HG02943 (cell line): ENCODE data around the gene ALPI.
"Not testable (repeated sequence)": the region's sequence is repeated elsewhere in the genome, so short reads cannot be mapped to it uniquely, and the experiment has no call there.

Experiments used
- ATAC-seq: cut with Tn5 transposase; IDR thresholded peaks from one replicate; pipeline ENCODE4 v1.9.1; 2021; ENCODE audit warnings: mild to moderate bottlenecking, low read depth, moderate library complexity; ENCODE audit not compliant: unreplicated experiment

Gene ALPI

DNA sequence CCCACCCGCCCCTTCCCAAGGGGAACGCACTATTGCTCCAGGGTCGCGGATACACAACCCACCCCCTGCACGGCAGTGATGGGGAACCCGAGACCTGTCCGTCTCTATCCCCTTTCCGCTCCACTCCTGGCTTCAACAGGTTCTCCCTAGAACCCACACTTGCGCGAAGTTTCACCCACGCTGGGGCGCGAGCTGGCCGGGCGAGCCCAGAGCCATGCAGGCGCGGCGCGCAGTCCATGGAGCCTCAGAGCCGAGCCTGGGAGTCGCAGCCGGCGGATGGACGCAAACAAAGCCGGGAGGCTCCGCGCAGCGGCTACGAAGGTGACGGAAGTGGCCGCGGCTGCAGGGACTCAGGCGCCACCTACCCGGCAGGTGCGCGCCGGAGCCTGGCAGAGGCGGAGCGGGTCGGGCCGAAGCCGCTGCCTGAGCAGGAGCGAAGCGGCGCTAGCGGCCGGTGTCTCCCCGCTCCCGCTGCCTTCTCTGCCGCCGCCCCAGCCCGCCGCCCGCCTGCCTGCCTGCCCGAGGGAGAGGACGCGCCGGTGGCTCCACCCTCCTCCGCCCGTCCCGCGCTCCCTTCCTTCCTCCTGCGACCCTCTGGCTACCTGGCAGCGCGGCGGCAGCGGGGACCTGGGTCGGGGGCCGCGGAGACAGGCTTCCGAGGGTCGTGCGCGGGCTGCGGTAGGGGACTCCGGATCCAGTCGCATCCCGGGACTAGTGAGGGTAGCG, 35.3 kb upstream of the ALPI start:
- ATAC-seq = no peak

GRCh38 chr2:232421189-232421785, 34.7 kb upstream of the ALPI start:
- no peak for ATAC-seq

DNA sequence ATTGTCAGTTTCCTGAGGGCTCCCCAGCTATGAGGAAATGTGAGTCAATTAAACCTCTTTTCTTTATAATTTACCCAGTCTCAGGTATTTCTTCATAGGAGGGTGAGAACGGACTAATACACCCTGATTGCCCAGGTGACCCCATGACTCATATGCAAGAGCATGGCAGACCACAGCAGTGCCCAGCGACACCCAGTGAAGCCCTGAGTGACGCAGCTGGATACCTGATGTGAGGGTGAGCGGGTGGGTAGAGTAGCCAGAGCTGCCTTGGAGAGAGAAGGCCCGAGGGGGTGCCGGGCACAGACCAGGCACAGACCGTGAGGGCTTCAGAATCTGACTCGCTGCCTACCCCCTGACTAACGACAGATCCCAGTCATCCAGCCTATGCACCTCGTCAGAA, 33.9 kb upstream of the ALPI start:
- no peak for ATAC-seq

DNA sequence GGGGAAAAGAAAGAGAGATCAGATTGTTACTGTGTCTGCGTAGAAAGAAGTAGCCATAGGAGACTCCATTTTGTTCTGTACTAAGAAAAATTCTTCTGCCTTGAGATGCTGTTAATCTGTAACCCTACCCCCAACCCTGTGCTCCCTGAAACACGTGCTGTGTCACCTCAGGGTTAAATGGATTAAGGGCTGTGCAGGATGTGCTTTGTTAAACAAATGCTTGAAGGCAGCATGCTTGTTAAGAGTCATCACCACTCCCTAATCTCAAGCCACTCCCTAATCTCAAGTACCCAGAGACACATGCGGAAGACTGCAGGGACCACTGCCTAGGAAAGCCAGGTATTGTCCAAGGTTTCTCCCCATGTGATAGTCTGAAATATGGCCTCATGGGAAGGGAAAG, 33.0 kb upstream of the ALPI start:
- not testable (repeated sequence) for ATAC-seq

- ATAC-seq = not testable (repeated sequence)
Measured at GRCh38 chr2:232423407-232423806, 32.5 kb upstream of the ALPI start.

DNA sequence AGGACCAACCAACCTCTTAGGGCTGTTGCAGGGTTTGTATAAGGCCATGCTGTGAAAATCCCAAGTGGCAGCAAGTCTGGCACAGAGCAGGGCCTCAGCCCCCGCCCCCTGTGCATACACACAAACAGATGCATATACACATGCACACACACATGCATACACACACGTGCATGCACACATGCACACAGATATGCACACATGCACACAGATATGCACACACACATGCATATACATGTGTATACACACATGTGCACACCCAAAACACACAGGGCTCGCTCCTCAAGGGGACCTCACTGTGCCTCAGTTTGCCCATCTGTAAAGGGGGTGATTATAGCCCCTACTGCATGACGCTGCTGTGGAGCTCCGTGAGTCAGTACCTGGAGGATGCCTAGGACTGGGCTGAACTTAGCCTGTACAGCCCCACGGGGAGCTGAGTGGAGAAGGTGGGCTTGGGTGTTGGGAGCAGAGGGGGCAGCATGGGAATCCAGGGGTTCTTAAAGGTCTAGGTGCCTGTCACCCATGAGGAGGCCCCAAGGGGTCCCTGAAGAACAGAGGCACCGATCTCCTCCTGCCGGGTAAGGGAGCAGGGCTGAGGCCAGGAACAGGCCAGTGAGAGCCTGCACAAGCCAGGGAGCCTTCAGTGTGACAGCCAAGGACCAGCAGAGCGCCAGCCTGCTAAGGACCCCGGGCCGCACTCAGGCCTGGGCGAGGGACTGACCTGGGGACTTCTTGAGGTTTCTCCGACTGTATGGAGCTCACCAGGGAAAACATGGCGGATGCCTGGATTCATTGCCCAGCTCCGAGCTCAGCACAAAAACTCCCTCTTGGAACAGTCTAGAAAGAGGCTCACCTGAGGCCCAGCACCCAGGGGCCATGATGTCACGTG, 24.0 kb upstream of the ALPI start:
- no peak for ATAC-seq

- ATAC-seq = no peak
Measured at GRCh38 chr2:232432598-232433184, 23.3 kb upstream of the ALPI start.

GRCh38 chr2:232433622-232434021, 22.3 kb upstream of the ALPI start:
- ATAC-seq = not testable (repeated sequence)

DNA sequence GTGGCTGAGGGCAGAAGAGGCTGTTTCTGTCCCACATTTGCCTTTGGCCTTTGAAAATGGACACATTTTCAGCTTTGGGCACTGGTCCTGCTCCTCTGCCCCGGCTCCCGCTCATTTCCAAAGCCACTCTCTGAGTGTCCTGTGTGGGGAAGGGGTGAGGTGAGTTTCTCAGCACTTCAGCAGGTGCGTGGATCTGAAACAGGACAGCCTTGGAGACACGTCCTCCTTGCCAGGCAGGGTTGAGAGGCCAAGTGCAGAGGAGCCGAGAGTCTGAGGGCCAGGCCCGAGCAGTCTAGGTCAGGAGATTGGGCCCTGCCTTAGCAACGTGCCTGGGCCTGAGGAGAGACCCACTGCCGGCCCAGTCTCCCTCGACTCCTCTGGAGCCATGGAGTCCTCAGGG, 21.9 kb upstream of the ALPI start:
- ATAC-seq = no peak

GRCh38 chr2:232434563-232435374, 21.2 kb upstream of the ALPI start:
- ATAC-seq = no peak

- ATAC-seq = no peak
Measured at GRCh38 chr2:232435375-232435648, 20.6 kb upstream of the ALPI start.

- ATAC-seq = no peak
Measured at GRCh38 chr2:232435805-232436204, 20.1 kb upstream of the ALPI start.

DNA sequence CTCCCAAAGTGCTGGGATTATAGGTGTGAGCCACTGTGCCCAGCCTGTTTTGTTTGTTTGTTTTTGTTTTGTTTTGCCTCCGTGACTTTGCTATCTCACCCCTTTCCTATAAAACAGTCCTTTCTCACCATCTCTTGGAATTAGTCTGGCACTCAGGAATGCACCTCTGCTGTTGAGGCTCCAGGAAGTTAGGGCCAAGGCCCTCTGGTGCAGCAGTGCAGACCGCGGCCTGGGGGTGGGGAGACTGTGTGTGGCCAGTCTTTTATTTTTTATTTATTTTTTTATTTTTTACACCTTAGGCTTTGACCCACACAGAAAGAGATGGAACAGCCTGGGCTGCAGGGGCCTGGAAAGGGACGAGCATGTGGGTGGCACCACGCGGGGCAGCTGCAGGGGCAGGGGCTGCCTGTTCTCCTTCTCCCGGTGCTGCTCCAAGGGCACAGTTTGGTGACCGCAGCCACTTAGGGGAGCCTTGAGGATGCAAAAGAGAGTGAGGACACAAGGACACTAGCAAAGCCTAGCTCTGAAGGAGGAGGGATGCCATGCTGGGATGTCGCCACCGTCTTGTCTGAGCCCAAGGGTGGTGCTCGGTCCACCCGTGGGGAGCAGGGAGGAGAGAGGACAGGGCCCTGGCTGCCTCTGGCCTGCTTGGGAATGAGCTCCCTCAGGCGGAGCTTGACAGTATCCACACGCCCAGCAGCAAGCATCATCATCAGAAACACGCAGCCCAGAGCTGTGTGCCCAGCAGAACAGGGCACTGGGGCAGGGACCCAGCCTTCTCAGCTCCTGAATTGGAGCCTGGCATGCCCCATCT, 19.4 kb upstream of the ALPI start:
- no peak for ATAC-seq

DNA sequence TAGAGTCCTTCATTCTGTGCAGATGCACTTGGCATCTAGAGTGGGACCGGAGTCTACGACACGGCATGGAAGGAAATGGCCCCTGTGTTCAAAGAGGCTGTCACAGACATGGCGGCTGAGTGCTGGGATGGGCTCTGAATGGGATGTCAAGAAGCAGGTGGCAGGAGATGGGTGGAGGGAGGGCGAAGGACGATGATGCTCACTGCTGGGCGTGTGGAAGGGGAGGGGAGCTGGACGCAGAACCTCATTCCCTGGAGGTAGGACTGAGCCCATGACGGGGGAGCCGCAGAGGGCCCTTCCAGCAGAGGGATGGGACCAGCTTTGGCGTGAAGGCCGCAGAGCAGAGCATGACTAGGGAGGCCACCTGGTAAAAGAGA, 18.8 kb upstream of the ALPI start:
- no peak for ATAC-seq

- no peak for ATAC-seq
Measured at GRCh38 chr2:232438091-232438490, 17.9 kb upstream of the ALPI start.

GRCh38 chr2:232438951-232439757, 16.8 kb upstream of the ALPI start:
- no peak for ATAC-seq

- ATAC-seq = no peak
Measured at GRCh38 chr2:232439758-232440135, 16.2 kb upstream of the ALPI start.

GRCh38 chr2:232440220-232441018, 15.5 kb upstream of the ALPI start:
- ATAC-seq = not testable (repeated sequence)
